PC-9 (cell line): Measurements from ENCODE around the gene COL15A1. TPM values are rescaled to one million over a fixed set of nuclear protein-coding genes. Genes with fewer than 3 reads are reported as not detected.

Source experiments
- BruUV-seq: library from RNA; stranded (reverse); fragments of 400-500 nt; replicated peaks from 2 replicates; lab custom pipeline; 2021; lab: Mats Ljungman, UMichigan
- CTCF ChIA-PET: fragments of 300-600 bp; sonication (Branson Sonifier 250); formaldehyde crosslinking; loops from one replicate; lab custom pipeline; 2022; ENCODE audit warnings: antibody characterized with exemption; lab: Charles Lee
- POLR2A ChIA-PET: fragments of 300-600 bp; sonication (Branson Sonifier 250); formaldehyde crosslinking; loops from one replicate; lab custom pipeline; 2022; ENCODE audit warnings: antibody characterized with exemption; ENCODE audit not compliant: unreplicated experiment; lab: Charles Lee
- DNase-seq, 2 experiments: peaks; one replicate each; pipeline versions ENCODE4 v3.0.0 to v3.0.0-alpha.2; 2015 to 2022; ENCODE audit warnings: mixed read lengths in 1 of 2
- H2AFZ ChIP-seq: fragments of 200-600 bp; sonication (generic); 2 replicates; pipeline ENCODE4 v1.8.1; 2017; ENCODE audit warnings: antibody characterized with exemption
- H3F3A ChIP-seq: fragments of 200-600 bp; sonication (generic); 2 replicates; pipeline ENCODE4 v1.8.1; 2017; ENCODE audit warnings: antibody characterized with exemption, mild to moderate bottlenecking, low read depth; ENCODE audit not compliant: insufficient read depth
- H3K27ac ChIP-seq: fragments of 200-600 bp; sonication (generic); 2 replicates; pipeline ENCODE4 v1.6.1; 2016; ENCODE audit warnings: mixed run types
- H3K27me3 ChIP-seq: fragments of 200-600 bp; sonication (generic); 2 replicates; pipeline ENCODE4 v1.6.1; 2016; ENCODE audit warnings: low read depth, mixed run types; ENCODE audit not compliant: insufficient read depth
- H3K36me3 ChIP-seq: fragments of 200-600 bp; sonication (generic); 2 replicates; pipeline ENCODE4 v1.6.1; 2016; ENCODE audit warnings: low read depth, mixed run types
- H3K4me1 ChIP-seq: fragments of 200-600 bp; sonication (generic); replicated peaks from 2 replicates; pipeline ENCODE4 v1.6.1; 2016; ENCODE audit warnings: mixed run types; ENCODE audit not compliant: insufficient read depth
- H3K4me2 ChIP-seq: fragments of 200-600 bp; sonication (generic); 2 replicates; pipeline ENCODE4 v1.6.1; 2017; ENCODE audit warnings: mixed run types
- H3K4me3 ChIP-seq: fragments of 200-600 bp; sonication (generic); 2 replicates; pipeline ENCODE4 v1.6.1; 2016; ENCODE audit warnings: mixed run types
- H3K79me2 ChIP-seq: fragments of 200-600 bp; sonication (generic); 2 replicates; pipeline ENCODE4 v1.6.1; 2017; ENCODE audit warnings: low read depth, mixed run types
- H3K9me2 ChIP-seq: fragments of 200-600 bp; sonication (generic); 2 replicates; pipeline ENCODE4 v1.8.1; 2017; ENCODE audit warnings: mild to moderate bottlenecking; ENCODE audit not compliant: insufficient read depth
- H3K9me3 ChIP-seq: fragments of 200-600 bp; sonication (generic); 2 replicates; pipeline ENCODE4 v1.8.1; 2016; ENCODE audit warnings: low read depth; ENCODE audit not compliant: insufficient read depth
- H4K20me1 ChIP-seq: fragments of 200-600 bp; sonication (generic); 2 replicates; pipeline ENCODE4 v1.8.1; 2017; ENCODE audit not compliant: insufficient read depth
- EZH2 ChIP-seq: fragments of 200-600 bp; sonication (generic); IDR thresholded peaks from 2 replicates; pipeline ENCODE4 v1.8.0; 2017; ENCODE audit warnings: antibody characterized with exemption, low read depth
- intact Hi-C: fragments of 100-400 bp; cut with micrococcal nuclease; formaldehyde crosslinking; loops from one replicate; pipeline ENCODE4 v1.10.0; 2022; ENCODE audit not compliant: unreplicated experiment
- total RNA-seq: library from RNA; stranded (reverse); gene quantifications from 2 replicates; pipeline ENCODE4 v1.2.3, GENCODE V29; 2021
- TF ChIP-seq, protein P1 (sequence below): fragments of 200-600 bp; sonication (generic); conservative IDR thresholded peaks from 2 replicates; pipeline ENCODE4 v1.6.1; 2017; ENCODE audit warnings: mixed run types, antibody characterized with exemption, mild to moderate bottlenecking, moderate library complexity

Gene COL15A1
- total RNA-seq, 1 experiment from 2014 or later, result not detected

DNA sequence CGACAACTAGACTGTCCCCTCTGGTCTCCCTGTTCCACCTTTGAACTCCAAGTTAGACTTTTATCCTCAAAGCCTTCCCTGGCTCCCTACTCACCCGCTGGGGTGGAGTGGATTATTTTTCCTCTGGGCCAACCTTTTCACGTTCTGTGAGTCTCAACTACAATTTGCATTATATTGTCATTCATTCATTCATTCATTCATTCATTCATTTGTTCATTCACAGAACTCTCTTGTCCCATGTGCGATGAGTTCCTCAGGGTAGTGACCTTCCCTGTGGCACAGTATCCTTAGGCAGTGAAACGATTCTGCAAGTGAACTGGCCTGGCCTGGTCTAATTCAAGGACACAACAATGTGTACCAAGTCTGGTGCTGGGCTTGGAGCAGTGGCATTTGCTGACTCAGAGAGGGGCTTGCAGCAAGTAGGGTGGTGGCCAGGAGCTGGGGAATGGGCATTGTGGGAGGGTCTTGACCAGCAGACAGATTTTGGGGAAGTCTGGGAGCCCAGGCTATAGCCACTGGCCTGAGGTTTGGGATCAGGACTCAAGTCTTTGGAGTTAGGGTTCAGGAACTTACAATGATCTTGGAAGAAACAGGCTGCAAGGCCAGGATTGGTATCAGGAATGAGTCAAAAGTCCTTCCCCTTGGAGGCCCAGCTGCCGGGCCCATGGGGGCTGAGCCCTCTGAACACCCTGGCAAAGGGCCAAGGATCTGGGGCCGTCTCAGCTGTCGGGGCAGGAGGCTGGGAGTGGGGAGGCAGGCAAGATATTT, 37.2 kb upstream of the COL15A1 start:
- Histone ChIP-seq H3F3A (no peaks in the 10 kb centered on the region), H3K36me3 (no peaks in the 10 kb centered on the region), H3K27ac (no peak overlapping the region), H3K9me2 (no peaks in the 10 kb centered on the region), H3K79me2 (no peaks in the 10 kb centered on the region), H3K4me2 (no peak overlapping the region), H3K9me3 (no peaks in the 10 kb centered on the region), H3K27me3 (no peaks in the 10 kb centered on the region), H4K20me1 (no peaks in the 10 kb centered on the region), H3K4me1 (no peaks in the 10 kb centered on the region), H3K4me3 (no peak overlapping the region), H2AFZ (no peak overlapping the region)
- POLR2A ChIA-PET, result interaction anchor here (0.6 kb wide), 1 partner anchor 101 kb away, joined by 4 read pairs; no protein-coding TSS in a partner anchor
- TF ChIP-seq, protein P1, sequence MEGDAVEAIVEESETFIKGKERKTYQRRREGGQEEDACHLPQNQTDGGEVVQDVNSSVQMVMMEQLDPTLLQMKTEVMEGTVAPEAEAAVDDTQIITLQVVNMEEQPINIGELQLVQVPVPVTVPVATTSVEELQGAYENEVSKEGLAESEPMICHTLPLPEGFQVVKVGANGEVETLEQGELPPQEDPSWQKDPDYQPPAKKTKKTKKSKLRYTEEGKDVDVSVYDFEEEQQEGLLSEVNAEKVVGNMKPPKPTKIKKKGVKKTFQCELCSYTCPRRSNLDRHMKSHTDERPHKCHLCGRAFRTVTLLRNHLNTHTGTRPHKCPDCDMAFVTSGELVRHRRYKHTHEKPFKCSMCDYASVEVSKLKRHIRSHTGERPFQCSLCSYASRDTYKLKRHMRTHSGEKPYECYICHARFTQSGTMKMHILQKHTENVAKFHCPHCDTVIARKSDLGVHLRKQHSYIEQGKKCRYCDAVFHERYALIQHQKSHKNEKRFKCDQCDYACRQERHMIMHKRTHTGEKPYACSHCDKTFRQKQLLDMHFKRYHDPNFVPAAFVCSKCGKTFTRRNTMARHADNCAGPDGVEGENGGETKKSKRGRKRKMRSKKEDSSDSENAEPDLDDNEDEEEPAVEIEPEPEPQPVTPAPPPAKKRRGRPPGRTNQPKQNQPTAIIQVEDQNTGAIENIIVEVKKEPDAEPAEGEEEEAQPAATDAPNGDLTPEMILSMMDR, result no peak
- no peak for TF ChIP-seq EZH2
- intact Hi-C loops, result no loop called here
- BruUV-seq, result no TSS peak
- no peak for DNase-seq
- CTCF ChIA-PET, result no interaction called here

DNA sequence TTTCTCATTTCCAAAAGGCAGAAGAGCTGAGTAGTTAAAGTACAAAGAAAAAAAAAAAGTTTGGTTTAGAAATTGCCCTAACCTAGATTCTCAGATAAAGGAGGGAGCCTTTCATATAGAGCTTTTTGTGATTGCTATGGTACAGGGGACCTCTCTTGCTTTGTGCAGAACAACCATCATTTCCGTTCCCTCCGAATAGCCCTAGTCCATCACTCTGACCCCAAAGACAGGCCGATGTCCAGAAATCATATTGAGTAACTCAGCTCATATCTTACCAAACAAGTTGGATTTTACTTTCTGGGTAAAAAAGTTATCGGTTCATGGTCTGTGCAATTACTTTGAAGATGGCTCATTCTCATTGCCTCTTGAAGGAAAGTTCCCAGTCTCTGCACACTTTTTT, 36.7 kb upstream of the COL15A1 start:
- Histone ChIP-seq H3K9me2 (no peaks in the 10 kb centered on the region), H3K27me3 (no peaks in the 10 kb centered on the region), H3F3A (no peaks in the 10 kb centered on the region), H3K4me3 (no peak overlapping the region), H3K4me2 (no peak overlapping the region), H3K79me2 (no peaks in the 10 kb centered on the region), H3K9me3 (no peaks in the 10 kb centered on the region), H2AFZ (no peak overlapping the region), H3K4me1 (no peaks in the 10 kb centered on the region), H3K36me3 (no peaks in the 10 kb centered on the region), H4K20me1 (no peaks in the 10 kb centered on the region), H3K27ac (no peak overlapping the region)
- intact Hi-C loops, result no loop called here
- no peak for DNase-seq
- no peak for TF ChIP-seq EZH2
- TF ChIP-seq, protein P1, result no peak
- ChIA-PET CTCF (no interaction called here), POLR2A (interaction anchor here (0.6 kb wide), 1 partner anchor 101 kb away, joined by 4 read pairs; no protein-coding TSS in a partner anchor)
- no TSS peak for BruUV-seq

DNA sequence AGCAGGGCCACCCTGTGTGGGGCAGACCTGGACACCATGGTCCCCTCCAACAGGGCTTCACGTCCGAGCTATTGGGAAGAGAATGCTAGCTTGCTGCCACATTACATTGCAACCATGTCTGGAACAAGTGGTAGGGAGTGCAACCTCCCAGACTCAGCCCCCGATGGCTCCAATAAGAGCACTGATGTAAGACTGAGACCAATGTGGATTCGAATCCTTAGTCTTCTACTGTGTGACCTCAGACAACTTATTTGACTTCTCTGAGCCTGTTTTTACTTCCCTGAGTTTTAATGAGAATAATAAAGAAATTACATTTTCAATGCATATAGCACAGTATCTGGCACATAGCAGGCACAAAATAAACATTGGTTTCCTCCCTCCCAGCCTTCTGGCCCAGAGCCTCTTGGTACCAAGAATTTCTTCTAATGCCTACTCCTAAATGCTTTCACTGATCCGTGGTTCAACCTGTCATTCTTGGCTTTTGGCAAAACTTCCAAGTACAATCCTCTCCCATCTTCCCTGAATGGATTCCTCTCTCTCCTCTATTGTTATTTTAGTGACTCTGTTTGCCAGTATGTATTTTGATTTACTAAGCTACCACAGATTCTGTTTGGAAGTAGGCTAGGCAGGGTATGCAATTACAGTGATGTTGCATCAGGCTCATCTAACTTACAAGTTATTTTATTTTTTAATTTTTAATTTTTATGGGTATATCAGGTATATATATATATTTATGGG, 34.6 kb upstream of the COL15A1 start:
- Histone ChIP-seq H3F3A (no peaks in the 10 kb centered on the region), H3K4me1 (no peaks in the 10 kb centered on the region), H3K27me3 (0 out of 2 replicates have a peak, but pooled peaks cover 3% of the 10 kb centered on the region), H3K9me2 (no peaks in the 10 kb centered on the region), H3K36me3 (no peaks in the 10 kb centered on the region), H3K4me2 (no peak overlapping the region), H2AFZ (no peak overlapping the region), H3K79me2 (no peaks in the 10 kb centered on the region), H3K27ac (no peak overlapping the region), H3K9me3 (no peaks in the 10 kb centered on the region), H4K20me1 (no peaks in the 10 kb centered on the region), H3K4me3 (no peak overlapping the region)
- ChIA-PET POLR2A (no interaction called here), CTCF (no interaction called here)
- intact Hi-C loops, result no loop called here
- no peak for TF ChIP-seq EZH2
- TF ChIP-seq, protein P1, result no peak
- BruUV-seq, result no TSS peak
- no peak for DNase-seq
